Esophagus muscularis mucosa (tissue), 2 donors: ENCODE measurements around the gene ARHGAP6.

Experiments
- POLR2A ChIP-seq: fragments of 450-650 bp; IDR thresholded peaks from one replicate; pipeline ENCODE4 v1.6.1; 2017; ENCODE audit warnings: antibody characterized with exemption, moderate library complexity, mild to moderate bottlenecking, low read depth
- POLR2AphosphoS5 ChIP-seq, 2 donors: sonication (generic); formaldehyde crosslinking; IDR thresholded peaks; one replicate each; pipeline ENCODE4 v1.6.1; 2017; ENCODE audit warnings: antibody characterized with exemption in 2 of 2

DNA sequence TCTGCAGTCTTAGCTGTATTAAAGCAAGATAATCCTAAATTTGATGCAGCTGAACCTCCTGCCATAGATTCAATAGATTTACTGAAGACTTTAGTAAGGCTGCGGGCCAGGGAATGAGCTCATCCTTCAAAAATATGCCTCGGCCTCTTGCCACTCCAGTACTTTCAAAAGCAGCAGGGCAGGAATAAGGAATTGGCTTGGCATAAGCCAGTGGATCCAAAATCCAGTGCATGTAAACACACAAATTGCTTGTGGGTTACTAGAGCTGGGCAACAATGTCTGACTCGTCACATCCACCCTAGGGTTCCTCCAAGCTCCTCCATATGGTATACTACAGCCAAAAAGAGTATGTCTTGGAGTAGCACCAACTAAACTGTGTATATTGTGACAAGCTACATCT is 207.6 kb downstream of the ARHGAP6 start:
- TF ChIP-seq POLR2A (no peak), POLR2AphosphoS5 (IDR thresholded peaks at IDR 0.05) (no peak)
